Measurements from ENCODE around the gene GCLM. TPM values are rescaled to one million over a fixed set of nuclear protein-coding genes. Genes with fewer than 3 reads are reported as not detected.

Gene GCLM
- total RNA-seq, 1 experiment from 2014 or later = 28.9 TPM

GRCh38 chr1:93853940-93854339 lies 55.3 kb downstream of the GCLM start:
- Histone ChIP-seq H3K4me2 (ENCODE audit: low read length) (no peak overlapping the region), H3K9ac (ENCODE audit: low read length) (no peak overlapping the region), H3K27ac (ENCODE audit: low read depth, low read length) (no peak overlapping the region), H3K79me2 (ENCODE audit: insufficient read depth, low read length) (no peaks in the 10 kb centered on the region), H3K27me3 (ENCODE audit: insufficient read depth, low read length) (no peaks in the 10 kb centered on the region), H4K20me1 (ENCODE audit: insufficient read depth) (no peaks in the 10 kb centered on the region), H3K9me2 (ENCODE audit: insufficient read depth) (no peaks in the 10 kb centered on the region), H3K9me3 (ENCODE audit: control insufficient read depth in 1 of 2, insufficient read depth in 1 of 2, low read depth in 1 of 2, low read length in 2 of 2) (no peaks in the 10 kb centered on the region), H3K36me3 (ENCODE audit: control insufficient read depth in 1 of 2, insufficient read depth in 2 of 2, low read length in 2 of 2) (no peaks in the 10 kb centered on the region), H3K4me3 (replicated peaks in 1 of 2; ENCODE audit: low read depth in 1 of 2, low read length in 2 of 2) (no peak overlapping the region), H2AFZ (ENCODE audit: low read depth, low read length, poor library complexity, severe bottlenecking) (no peak overlapping the region), H3K4me1 (ENCODE audit: control insufficient read depth in 1 of 2, insufficient read depth in 2 of 2, low read length in 2 of 2) (no peaks in the 10 kb centered on the region)
- ATAC-seq = no peak
- no peak for TF ChIP-seq SP1 (IDR thresholded peaks at IDR 0.05; ENCODE audit: low read depth)
- no peak for TF ChIP-seq EZH2phosphoT487 (IDR thresholded peaks at IDR 0.05; ENCODE audit: borderline replicate concordance)
- TF ChIP-seq YY1 (IDR thresholded peaks at IDR 0.05; ENCODE audit: extremely low read depth, insufficient replicate concordance, low read depth, low read length) = no peak
- TF ChIP-seq SIN3A (IDR thresholded peaks at IDR 0.05; ENCODE audit: low read depth) = no peak
- TF ChIP-seq POLR2AphosphoS5 (IDR thresholded peaks at IDR 0.05; ENCODE audit: low read depth, low read length) = no peak
- no peak for TF ChIP-seq TCF7L2 (IDR thresholded peaks at IDR 0.05; ENCODE audit: borderline replicate concordance, extremely low read depth, insufficient read depth, insufficient read length)
- no peak for TF ChIP-seq ZFX (IDR thresholded peaks at IDR 0.05)
- TF ChIP-seq CEBPB (IDR thresholded peaks at IDR 0.05; ENCODE audit: low read depth) = no peak
- TF ChIP-seq, protein P1, sequence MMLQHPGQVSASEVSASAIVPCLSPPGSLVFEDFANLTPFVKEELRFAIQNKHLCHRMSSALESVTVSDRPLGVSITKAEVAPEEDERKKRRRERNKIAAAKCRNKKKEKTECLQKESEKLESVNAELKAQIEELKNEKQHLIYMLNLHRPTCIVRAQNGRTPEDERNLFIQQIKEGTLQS (IDR thresholded peaks at IDR 0.05) = no peak
- no peak for TF ChIP-seq RAD21 (IDR thresholded peaks at IDR 0.05; ENCODE audit: low read depth)
- TF ChIP-seq EGR1 (IDR thresholded peaks at IDR 0.05; ENCODE audit: low read depth) = no peak
- TF ChIP-seq, protein P2, sequence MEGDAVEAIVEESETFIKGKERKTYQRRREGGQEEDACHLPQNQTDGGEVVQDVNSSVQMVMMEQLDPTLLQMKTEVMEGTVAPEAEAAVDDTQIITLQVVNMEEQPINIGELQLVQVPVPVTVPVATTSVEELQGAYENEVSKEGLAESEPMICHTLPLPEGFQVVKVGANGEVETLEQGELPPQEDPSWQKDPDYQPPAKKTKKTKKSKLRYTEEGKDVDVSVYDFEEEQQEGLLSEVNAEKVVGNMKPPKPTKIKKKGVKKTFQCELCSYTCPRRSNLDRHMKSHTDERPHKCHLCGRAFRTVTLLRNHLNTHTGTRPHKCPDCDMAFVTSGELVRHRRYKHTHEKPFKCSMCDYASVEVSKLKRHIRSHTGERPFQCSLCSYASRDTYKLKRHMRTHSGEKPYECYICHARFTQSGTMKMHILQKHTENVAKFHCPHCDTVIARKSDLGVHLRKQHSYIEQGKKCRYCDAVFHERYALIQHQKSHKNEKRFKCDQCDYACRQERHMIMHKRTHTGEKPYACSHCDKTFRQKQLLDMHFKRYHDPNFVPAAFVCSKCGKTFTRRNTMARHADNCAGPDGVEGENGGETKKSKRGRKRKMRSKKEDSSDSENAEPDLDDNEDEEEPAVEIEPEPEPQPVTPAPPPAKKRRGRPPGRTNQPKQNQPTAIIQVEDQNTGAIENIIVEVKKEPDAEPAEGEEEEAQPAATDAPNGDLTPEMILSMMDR (IDR thresholded peaks at IDR 0.05 in 2 of 3, conservative IDR thresholded peaks at IDR 0.05 in 1 of 3; ENCODE audit: borderline replicate concordance in 1 of 3, insufficient read depth in 1 of 3, low read depth in 2 of 3, low read length in 2 of 3) = no peak
- no peak for TF ChIP-seq ZNF274 (IDR thresholded peaks at IDR 0.05; ENCODE audit: low read depth, low read length)
- TF ChIP-seq JUND (IDR thresholded peaks at IDR 0.05) = no peak
- RAD21 ChIA-PET (ENCODE audit: low non-redundant PET in 1 of 2, low total read pairs in 2 of 2, uncharacterized antibody in 2 of 2, unreplicated experiment in 2 of 2) = no interaction called here
- no TSS peak for BruUV-seq (replicated peaks)
- intact Hi-C loops (cut with micrococcal nuclease) = no loop called here
- CTCF ChIA-PET = no interaction called here
- POLR2A ChIA-PET = no interaction called here
- no peak for DNase-seq (ENCODE audit: low read depth, low spot score)

Measured in HCT116 (cell line).